ENCODE results near the gene NOC4L. TPM values are rescaled to one million over a fixed set of nuclear protein-coding genes. Genes with fewer than 3 reads are reported as not detected.

Gene NOC4L
- total RNA-seq, 1 experiment from 2014 or later = 15.4 TPM

Other genes starting within 250 kb of the NOC4L start
- gene ULK1, start 249.8 kb upstream of the NOC4L start, total RNA-seq (2014; rRNA removed; shearing (Covaris generic)) = 7.2 and 7.6 TPM in 2 replicates
- gene PUS1, start 215.2 kb upstream of the NOC4L start, total RNA-seq (2014; rRNA removed; shearing (Covaris generic)) = 16.0 and 17.1 TPM in 2 replicates
- 15.0 and 17.0 TPM in 2 replicates for gene EP400, start 194.5 kb upstream of the NOC4L start, total RNA-seq (2014; rRNA removed; shearing (Covaris generic))
- 12.0 and 12.5 TPM in 2 replicates for gene DDX51, start 138 bp upstream of the NOC4L start, total RNA-seq (2014; rRNA removed; shearing (Covaris generic))
- gene GALNT9, start 185.1 kb downstream of the NOC4L start, total RNA-seq (2014; rRNA removed; shearing (Covaris generic)) = 0.08 and 0.36 TPM in 2 replicates